OCI-LY3 (cell line): ENCODE data around the gene TMEM150C.

ENCODE experiments used
- H2AFZ ChIP-seq: fragments of 200-600, 300-600 bp; shearing (Covaris generic); 2 replicates; pipeline ENCODE4 v1.6.0; 2014; ENCODE audit warnings: antibody characterized with exemption, low read depth, low read length
- H3K27ac ChIP-seq: fragments of 200-600, 300-600 bp; sonication (generic); 2 replicates; pipeline ENCODE4 v1.5.1; 2014; ENCODE audit warnings: mild to moderate bottlenecking, low read length, moderate library complexity, mixed read lengths
- H3K27me3 ChIP-seq: fragments of 200-600, 300-600 bp; sonication (generic); 2 replicates; pipeline ENCODE4 v1.6.1; 2014; ENCODE audit warnings: low read depth, low read length, mixed read lengths
- H3K36me3 ChIP-seq: fragments of 200-600, 300-600 bp; sonication (generic); replicated peaks from 2 replicates; pipeline ENCODE3; 2014; ENCODE audit warnings: low read depth, low read length, mixed read lengths
- H3K4me1 ChIP-seq: fragments of 300-600, 200-600 bp; sonication (generic); 2 replicates; pipeline ENCODE4 v1.6.1; 2014; ENCODE audit warnings: low read length, mixed read lengths
- H3K4me2 ChIP-seq: fragments of 200-600, 300-600 bp; sonication (generic); 2 replicates; pipeline ENCODE4 v1.6.1; 2014; ENCODE audit warnings: low read length, mixed read lengths
- H3K4me3 ChIP-seq: fragments of 300-600, 200-600 bp; sonication (generic); 2 replicates; pipeline ENCODE4 v1.5.1; 2014; ENCODE audit warnings: antibody characterized with exemption, mild to moderate bottlenecking, low read length, moderate library complexity
- H3K79me2 ChIP-seq: fragments of 300-600, 200-600 bp; shearing (Covaris generic); 2 replicates; pipeline ENCODE4 v1.6.1; 2014; ENCODE audit warnings: mild to moderate bottlenecking, low read length, mixed read lengths
- H3K9ac ChIP-seq: fragments of 300-600, 200-600 bp; shearing (Covaris generic); 2 replicates; pipeline ENCODE4 v1.6.0; 2014; ENCODE audit warnings: mild to moderate bottlenecking, low read length, moderate library complexity
- H3K9me3 ChIP-seq: fragments of 200-600, 300-600 bp; shearing (Covaris generic); 2 replicates; pipeline ENCODE4 v1.6.1; 2014; ENCODE audit warnings: low read length, mixed read lengths; ENCODE audit not compliant: insufficient read depth
- H4K20me1 ChIP-seq: fragments of 200-600, 300-600 bp; sonication (generic); 2 replicates; pipeline ENCODE4 v1.6.1; 2016; ENCODE audit warnings: low read length, mixed read lengths; ENCODE audit not compliant: insufficient read depth
- CTCF ChIP-seq: fragments of 200-600, 300-600 bp; sonication (generic); IDR thresholded peaks from 2 replicates; pipeline ENCODE4 v1.5.1; 2014; ENCODE audit warnings: antibody characterized with exemption, low read length, low read depth
- EZH2phosphoT487 ChIP-seq: fragments of 200-600 bp; shearing (Covaris generic); IDR thresholded peaks from 2 replicates; pipeline ENCODE4 v1.6.1; 2018; ENCODE audit warnings: antibody characterized with exemption, mixed run types, low read depth

TMEM150C gene

GRCh38 chr4:82501154-82501442, 60.7 kb downstream of the TMEM150C start:
- Histone ChIP-seq H3K4me2 (no peak overlapping the region), H3K27ac (no peak overlapping the region), H3K4me3 (no peak overlapping the region), H3K27me3 (no peaks in the 10 kb centered on the region), H3K9ac (no peak overlapping the region), H3K9me3 (no peaks in the 10 kb centered on the region), H2AFZ (no peak overlapping the region), H3K79me2 (no peaks in the 10 kb centered on the region), H3K4me1 (no peaks in the 10 kb centered on the region), H3K36me3 (no peaks in the 10 kb centered on the region), H4K20me1 (no peaks in the 10 kb centered on the region)
- TF ChIP-seq EZH2phosphoT487 (no peak), CTCF (no peak)

- no peak overlapping the region for H3K9ac ChIP-seq
- H3K4me3 ChIP-seq = no peak overlapping the region
- no peak overlapping the region for H3K4me2 ChIP-seq
- H3K36me3 ChIP-seq = no peaks in the 10 kb centered on the region
- no peak for TF ChIP-seq EZH2phosphoT487
- no peak for TF ChIP-seq CTCF
- no peaks in the 10 kb centered on the region for H4K20me1 ChIP-seq
- no peaks in the 10 kb centered on the region for H3K9me3 ChIP-seq
- no peak overlapping the region for H3K27ac ChIP-seq
- no peaks in the 10 kb centered on the region for H3K79me2 ChIP-seq
- no peaks in the 10 kb centered on the region for H3K27me3 ChIP-seq
- no peak overlapping the region for H2AFZ ChIP-seq
- H3K4me1 ChIP-seq = no peaks in the 10 kb centered on the region
These were observed 61.2 kb downstream of the TMEM150C start for GRCh38 chr4:82500435-82501153.

GRCh38 chr4:82499738-82500434, 61.9 kb downstream of the TMEM150C start:
- Histone ChIP-seq H3K9ac (no peak overlapping the region), H3K36me3 (no peaks in the 10 kb centered on the region), H3K9me3 (no peaks in the 10 kb centered on the region), H3K4me3 (no peak overlapping the region), H4K20me1 (no peaks in the 10 kb centered on the region), H2AFZ (no peak overlapping the region), H3K27ac (no peak overlapping the region), H3K4me2 (no peak overlapping the region), H3K27me3 (no peaks in the 10 kb centered on the region), H3K79me2 (no peaks in the 10 kb centered on the region), H3K4me1 (no peaks in the 10 kb centered on the region)
- TF ChIP-seq CTCF (no peak), EZH2phosphoT487 (no peak)

- no peaks in the 10 kb centered on the region for H4K20me1 ChIP-seq
- TF ChIP-seq EZH2phosphoT487 = no peak
- no peaks in the 10 kb centered on the region for H3K36me3 ChIP-seq
These were observed 65.4 kb downstream of the TMEM150C start for GRCh38 chr4:82496349-82496748.

More at GRCh38 chr4:82496349-82496748, 65.4 kb downstream of the TMEM150C start:
- Histone ChIP-seq H3K4me3 (no peak overlapping the region), H3K27ac (no peak overlapping the region), H3K9me3 (no peaks in the 10 kb centered on the region), H3K4me2 (no peak overlapping the region), H3K27me3 (no peaks in the 10 kb centered on the region), H3K4me1 (no peaks in the 10 kb centered on the region), H3K79me2 (no peaks in the 10 kb centered on the region), H3K9ac (no peak overlapping the region), H2AFZ (no peak overlapping the region)
